Spleen (tissue), 7 donors: ENCODE data around the gene SLC2A11.

ENCODE experiments used
- POLR2A ChIP-seq, 3 donors: fragments of 450-650 bp; IDR thresholded peaks; one replicate each; pipeline ENCODE4 v1.5.1; 2017; ENCODE audit warnings: antibody characterized with exemption in 3 of 3, mild to moderate bottlenecking in 1 of 3
- TF ChIP-seq, protein P1 (sequence below), 11 experiments: fragments of 200-600 bp in 7 of 11; fragments of 450-650 bp in 4 of 11; sonication (generic) in 4 of 11; IDR thresholded peaks in 8 of 11; conservative IDR thresholded peaks in 3 of 11; 1 replicate in 7 of 11; 2 replicates in 4 of 11; pipeline versions ENCODE4 v1.4.0 to v1.8.0; 2016 to 2021; ENCODE audit warnings: antibody characterized with exemption in 11 of 11, inconsistent platforms in 4 of 11, mild to moderate bottlenecking in 1 of 11
- donor health status: DM: no; HTN: no; CAD: no; lungs with moderate emphysema.
- donor health status: DM: no; HTN: no; CAD: no.
- donor health status: DM: no; HTN: no; CAD: no.

- no peak for TF ChIP-seq POLR2A (IDR thresholded peaks at IDR 0.05)
- TF ChIP-seq, protein P1, sequence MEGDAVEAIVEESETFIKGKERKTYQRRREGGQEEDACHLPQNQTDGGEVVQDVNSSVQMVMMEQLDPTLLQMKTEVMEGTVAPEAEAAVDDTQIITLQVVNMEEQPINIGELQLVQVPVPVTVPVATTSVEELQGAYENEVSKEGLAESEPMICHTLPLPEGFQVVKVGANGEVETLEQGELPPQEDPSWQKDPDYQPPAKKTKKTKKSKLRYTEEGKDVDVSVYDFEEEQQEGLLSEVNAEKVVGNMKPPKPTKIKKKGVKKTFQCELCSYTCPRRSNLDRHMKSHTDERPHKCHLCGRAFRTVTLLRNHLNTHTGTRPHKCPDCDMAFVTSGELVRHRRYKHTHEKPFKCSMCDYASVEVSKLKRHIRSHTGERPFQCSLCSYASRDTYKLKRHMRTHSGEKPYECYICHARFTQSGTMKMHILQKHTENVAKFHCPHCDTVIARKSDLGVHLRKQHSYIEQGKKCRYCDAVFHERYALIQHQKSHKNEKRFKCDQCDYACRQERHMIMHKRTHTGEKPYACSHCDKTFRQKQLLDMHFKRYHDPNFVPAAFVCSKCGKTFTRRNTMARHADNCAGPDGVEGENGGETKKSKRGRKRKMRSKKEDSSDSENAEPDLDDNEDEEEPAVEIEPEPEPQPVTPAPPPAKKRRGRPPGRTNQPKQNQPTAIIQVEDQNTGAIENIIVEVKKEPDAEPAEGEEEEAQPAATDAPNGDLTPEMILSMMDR (IDR thresholded peaks at IDR 0.05 in 8 of 11, conservative IDR thresholded peaks at IDR 0.05 in 3 of 11) = no peak
These were observed 25.9 kb upstream of the SLC2A11 start for GRCh38 chr22:23831781-23832180.
